Embryonic facial prominence (tissue), 1 donor: ENCODE results near the gene ZNF274.
"Not testable (repeated sequence)": the region's sequence is repeated elsewhere in the genome, so short reads cannot be mapped to it uniquely, and the experiment has no call there.

Source experiments
- DNase-seq: peaks from one replicate; pipeline ENCODE4 v3.0.0-alpha.2; 2016; ENCODE audit errors: extremely low spot score

The ZNF274 gene

DNA sequence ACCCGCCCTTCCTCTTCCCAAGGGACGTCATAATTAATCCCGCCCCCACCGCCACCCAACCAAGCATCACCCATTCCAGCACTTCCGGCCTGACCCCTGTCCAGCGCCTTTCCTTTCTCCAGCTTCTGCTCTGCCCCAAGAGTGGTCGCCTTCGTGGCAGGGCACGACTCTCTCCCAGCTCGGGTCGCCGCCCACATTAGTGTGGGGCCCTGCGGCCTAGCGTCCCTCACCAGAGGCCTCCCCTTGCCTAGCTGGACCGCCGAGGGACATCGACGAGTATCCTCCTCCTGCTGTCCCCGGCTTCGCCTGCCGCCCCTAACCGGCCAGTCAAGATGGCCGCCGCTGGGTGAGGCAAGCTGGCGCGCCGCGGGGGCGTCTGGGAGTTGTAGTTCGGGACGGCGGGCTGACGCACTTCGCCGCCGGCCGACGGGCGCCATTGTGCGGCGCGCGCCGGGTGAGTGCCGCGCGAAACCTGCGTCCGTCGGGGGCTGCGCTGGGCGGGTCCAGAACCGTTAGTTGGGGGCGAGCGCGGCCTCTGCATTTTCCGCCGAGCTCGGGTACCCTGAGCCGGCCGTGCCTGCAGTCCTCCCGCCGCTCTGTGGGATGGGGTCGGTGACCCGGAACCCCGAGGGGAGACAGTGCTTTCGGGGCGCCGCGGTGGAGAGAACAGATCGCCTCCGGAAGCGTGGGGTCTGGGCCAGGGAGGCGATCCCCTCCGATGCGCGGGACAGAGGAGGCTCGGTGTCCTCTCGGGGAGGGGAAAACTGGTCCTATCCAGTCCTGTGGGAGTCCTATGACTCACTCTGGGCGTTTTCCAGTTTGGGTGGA is at the start of gene ZNF274:
Gene ZNF274, plus strand, starts transcription at position 73 of the 828 bp plus-strand sequence. CDS start 905 bp downstream, outside the sequence.
- peak; percentile 90 for DNase-seq

DNA sequence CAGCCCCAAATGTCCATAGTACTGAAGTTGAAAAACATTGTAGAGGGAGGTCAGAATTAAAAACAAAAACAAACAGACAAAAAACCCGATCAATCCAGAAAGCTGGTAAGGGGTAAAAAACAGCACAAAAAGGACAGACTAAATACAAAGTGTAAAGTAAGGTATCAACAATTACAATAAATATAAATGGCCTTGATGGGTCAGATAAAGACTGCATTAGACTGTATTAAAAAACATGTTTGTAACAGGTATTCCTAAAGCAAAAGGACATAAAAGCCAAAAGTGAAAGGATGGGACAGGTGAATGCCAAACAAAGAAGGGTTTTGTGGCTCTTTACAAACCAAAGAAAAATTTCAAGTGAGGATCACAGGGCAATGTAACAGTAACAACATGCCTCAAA is 48.6 kb upstream of the ZNF274 start:
- no peak for DNase-seq

DNA sequence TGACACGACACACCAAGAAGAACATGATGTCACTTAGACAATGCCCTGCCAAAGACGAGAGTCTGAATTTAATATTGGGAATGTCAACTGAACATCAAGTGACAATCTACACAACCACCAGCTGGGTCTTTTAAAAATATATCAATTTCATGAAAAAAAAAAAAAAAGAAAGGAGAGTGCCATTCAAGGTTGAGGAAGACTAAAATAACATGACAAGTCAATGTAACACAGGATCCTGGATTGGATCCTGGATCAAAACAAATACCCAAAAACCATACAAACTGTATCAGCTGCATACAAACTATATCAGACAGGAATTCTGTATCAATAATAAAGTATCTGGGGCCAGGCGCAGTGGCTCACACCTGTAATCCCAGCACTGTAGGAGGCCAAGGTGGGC is 37.0 kb upstream of the ZNF274 start:
- no peak for DNase-seq

DNA sequence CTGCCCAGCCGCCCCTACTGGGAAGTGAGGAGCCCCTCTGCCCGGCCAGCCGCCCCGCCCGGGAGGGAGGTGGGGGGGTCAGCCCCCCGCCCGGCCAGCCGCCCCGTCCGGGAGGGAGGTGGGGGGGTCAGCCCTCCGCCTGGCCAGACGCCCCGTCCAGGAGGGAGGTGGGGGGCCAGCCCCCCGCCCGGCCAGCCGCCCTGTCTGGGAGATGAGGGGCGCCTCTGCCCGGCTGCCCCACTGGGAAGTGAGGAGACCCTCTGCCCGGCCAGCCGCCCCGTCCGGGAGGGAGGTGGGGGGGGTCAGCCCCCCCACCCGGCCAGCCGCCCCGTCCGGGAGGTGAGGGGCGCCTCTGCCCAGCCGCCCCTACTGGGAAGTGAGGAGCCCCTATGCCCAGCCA is 35.4 kb upstream of the ZNF274 start:
- not testable (repeated sequence) for DNase-seq

DNA sequence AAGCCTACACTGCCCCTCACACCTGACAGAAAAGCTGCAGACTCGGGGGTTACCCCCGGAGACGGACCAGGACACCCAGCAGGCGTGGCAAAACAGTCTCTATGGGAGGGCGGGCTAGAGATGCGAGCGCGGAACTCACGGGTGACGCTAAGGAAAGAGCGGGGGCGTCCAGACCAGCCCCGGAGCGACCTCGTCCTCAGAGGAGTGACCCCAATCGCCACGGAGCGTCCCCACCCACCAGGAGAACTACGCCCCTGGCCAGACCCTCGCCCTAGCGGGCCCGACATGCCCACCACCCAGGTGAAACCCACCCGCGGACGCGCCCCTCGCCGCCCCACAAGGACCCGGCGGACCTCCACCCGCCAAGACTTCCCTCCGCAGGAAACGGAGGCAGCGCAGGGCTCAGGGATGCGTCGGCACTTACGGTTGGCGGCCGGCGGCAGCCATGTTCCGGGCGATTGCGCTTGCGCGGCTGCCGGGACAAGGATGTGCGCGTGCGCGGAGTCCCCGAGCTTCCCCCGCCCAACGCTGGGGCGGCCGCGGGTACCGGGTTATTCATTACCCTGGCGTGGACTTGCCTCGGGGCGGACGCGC is 32.4 kb upstream of the ZNF274 start, which contains the start of gene ZNF329:
Gene ZNF329, minus strand, starts transcription at position 462 of the 594 bp plus-strand sequence. CDS start 21,286 bp downstream, outside the sequence.
- DNase-seq: peak; percentile 62

DNA sequence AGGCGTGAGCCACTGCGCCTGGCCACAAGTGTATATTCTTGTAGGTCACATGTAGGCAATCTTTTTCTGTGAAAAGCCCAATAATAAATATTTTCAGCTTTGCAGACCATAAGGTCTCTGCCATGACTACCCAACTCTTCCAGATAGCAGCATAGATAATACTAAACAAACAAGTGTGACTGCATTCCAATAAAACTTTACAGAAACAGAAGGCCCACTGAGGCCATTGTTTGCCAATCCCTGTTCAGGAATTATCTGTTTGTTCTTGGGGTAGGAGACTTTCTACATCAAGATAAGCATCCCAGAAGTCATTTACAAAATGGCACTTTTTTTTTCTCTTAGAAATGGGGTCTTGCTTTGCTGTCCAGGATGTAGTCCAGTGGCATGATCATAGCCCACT is 29.5 kb upstream of the ZNF274 start:
- no peak for DNase-seq

DNA sequence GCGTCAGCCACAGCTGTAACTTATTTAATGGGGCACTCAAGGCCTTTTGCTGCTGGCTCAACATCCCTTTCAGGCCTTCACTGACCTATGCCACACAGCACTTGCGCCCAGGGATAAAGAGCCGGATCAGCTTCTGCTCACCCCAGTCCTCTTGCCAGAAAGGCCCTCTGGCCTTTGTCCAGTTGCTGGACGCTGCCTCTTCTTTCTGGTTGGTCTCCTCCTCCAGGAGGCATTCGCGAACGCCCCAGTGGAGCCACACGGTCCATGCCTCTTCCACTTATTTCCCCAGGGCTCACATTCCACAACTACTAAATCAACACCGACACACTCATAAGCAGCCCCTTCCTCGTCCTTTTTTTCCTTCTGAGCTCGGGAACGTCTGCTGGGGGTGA is 28.6 kb upstream of the ZNF274 start:
- DNase-seq: peak; percentile 25

DNA sequence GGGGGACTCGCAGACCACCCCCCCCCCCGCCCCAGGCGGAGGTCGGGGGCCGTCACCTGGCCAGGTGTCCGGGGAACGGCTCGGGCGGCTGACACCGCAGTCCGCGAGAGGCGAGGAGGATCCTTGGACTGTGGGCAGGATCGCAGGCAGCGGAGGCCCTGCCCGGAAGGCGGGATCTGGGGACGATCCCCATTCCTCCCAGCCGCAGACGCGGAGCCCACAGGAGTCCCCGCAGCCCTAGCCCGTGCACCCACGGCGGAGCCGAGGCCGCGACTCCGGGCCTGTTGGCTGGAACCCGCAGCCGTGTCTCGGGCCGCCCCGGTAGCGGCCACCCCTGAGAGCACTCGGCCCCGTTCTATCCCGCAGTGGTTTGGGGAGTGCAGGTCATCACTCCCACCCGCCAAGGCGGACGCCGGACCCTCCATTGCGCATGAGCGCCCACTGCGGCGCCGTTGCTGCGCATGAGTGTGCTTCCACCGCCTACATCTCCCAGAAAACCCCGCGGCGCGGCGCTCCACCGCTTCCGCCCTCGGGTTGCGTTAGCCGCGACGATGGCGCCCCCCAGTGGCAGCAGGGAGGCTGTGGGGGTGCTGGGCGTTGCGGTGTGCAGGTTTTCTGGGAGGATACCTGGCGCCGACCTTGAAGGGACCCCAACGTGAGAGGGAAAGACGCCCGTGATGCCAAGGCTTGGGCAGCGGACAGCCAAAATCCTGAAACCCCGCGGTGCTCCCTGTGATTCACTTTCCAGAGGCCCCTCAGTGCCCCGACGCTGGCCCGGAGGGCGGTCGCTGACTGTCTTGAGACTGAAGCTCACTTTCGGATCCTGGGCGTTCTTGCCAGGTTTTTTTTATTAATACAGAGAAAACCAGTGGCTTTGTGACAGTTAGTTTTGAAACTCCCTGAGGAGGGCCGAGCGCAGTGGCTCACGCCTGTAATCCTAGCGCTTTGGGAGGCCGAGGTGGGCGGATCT is 27.9 kb upstream of the ZNF274 start:
- peak; percentile 87 for DNase-seq

DNA sequence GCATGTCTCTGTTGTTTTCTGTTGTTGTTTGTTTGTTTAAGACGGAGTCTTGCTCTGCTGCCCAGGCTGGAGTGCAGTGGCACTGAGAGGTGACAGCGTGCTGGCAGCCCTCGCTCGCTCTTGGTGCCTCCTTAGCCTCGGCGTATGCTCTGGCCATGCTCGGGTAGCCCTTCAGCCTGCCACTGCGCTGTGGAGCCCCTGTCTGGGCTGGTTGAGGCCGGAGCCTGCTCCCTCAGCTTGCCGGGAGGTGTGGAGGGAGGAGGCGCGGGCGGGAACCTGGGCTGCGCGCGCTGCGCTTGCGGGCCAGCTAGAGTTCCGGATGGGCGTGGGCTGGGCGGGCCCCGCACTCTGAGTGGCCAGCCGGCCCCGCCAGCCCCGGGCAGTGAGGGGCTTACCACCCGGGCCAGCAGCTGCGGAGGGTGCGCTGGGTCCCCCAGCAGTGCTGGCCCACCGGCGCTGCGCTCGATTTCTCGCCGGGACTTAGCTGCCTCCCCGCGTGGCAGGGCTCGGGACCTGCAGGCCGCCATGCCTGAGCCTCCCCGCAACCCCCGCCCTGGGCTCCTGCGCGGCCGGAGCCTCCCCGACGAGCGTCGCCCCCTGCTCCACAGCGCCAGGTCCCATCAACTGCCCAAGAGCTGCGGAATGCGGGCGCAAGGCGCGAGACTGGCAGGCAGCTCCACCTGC is 25.7 kb upstream of the ZNF274 start:
- no peak for DNase-seq

DNA sequence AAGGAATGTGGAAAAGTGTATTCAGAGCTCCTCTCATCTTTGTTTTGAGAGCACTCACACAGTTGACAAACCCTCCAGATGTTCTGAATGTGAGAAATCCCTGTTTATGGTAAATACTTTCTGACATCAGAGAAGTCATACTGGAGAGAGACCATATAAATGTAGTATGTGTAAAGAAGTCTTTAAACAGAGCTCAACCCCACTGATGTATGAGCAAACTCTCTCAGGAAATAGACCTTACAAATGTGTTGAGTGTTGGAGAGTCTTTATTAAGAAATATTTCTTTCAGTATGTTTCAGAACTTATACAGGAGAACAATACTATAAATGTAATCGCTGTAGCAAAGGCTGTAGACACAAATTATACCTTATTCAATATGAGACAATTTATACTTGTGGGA is 16.6 kb upstream of the ZNF274 start:
- no peak for DNase-seq

DNA sequence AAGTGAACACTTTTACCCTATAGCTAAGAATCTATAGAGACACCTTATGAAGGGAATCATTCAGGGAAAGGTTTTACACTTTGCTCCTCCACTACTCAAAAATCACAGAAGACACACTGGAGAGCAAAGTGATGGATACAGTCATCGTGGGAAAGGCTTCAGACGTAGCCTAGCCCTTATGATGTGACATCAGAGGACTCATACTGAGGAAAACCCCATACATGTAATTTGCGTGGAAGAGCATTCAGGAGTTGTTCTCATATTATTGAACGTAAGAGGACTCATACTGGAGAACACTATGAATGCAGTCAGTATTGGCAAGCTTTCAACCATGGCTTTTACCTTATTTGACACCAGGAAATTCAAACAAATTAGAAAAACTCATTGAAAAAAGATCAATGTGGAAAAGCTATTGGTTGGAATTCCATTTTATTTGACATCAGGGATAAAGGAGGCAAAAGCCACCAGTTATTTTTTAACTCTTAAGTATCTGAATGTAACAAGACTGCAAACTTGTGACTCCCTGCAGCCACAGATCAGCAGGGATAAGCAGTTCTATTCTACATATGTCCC is 16.1 kb upstream of the ZNF274 start:
- DNase-seq: no peak

DNA sequence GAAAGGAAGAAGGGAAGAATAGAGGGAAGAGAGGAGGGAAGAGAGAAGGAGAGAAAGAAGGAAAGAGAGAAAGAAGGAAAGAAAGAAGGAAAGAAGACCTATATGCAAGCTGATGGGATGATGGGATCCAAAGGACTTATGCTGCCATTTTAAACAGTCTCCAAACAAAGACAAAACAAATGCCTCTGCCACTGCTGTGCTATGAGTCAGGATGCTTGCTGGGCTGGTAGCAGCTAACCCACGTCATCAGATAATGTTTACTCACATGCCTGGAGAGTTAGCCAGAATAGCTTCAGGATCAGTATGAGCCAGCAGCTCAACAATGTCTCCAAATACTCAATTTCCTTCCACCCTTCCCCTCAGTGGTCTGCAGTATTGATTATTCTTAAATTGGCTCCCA is 12.0 kb upstream of the ZNF274 start:
- DNase-seq: no peak

DNA sequence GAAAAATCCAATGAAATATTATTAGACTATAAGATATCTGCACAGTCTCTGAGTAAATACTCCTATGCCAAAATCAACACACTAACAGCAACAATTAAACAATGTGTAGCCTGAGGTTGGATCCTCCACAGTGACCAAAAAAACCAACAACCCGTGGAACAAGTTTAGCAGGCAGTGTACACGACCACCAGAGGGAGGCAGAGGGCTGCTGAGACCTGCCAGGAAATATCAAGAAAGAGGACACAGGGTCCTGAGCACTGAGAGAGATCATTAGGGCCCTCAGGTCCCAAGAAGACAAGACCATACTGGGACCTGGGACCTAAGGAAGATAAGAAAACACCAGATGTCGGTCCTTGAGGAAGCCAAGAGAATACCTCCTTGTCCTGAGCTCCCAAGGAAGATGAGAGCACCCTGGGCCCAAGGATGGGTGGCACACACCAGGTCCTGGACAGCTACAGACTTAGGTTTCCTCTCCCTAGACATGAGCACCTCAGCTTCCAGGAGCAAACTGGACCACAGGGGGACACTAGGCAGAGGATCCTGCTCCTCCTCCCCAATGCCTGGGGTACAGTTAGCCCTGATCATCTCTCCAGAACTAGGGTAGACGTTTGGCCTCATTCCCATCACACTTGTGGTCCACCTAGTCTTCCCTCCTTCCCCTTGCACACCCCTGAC is 822 bp upstream of the ZNF274 start:
- DNase-seq: no peak

DNA sequence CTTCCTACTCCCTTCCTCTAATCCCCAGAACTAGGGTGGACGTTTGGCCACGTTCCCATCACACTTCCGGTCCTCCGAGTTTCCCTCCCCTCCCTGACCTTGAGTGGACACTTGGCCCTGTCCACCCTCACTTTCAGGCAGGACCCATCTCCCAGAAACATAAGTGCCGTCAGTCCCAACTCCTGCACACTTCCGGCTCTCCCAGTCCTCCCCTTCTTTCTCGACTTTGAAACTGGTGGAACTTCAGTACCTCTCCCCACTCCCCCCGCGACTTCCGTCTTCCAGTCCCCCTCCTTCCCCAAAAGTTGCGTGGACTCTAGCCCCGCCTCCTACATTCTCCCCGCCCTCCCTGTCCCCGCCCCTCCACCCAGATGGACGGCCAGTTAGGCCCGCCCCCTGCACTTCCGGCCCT is 278 bp upstream of the ZNF274 start:
- no peak for DNase-seq

DNA sequence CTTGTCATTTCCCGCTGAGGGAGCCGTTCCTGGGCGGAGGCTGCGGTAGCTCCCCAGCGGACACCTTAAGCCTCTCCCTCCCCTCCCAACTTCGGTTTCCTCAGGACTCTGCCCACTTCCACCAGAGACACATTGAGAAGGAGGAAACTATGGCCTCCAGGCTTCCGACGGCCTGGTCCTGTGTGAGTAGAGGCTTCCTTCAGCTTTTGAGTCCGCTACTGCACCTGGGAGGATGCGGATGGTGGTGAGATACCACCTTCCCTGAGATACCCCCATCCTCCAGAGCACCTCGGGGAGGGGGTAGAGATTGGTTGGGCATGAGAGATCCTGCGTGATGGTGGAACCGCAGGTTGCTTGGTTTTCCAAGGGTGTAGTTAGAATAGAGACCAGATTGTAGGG is 955 bp downstream of the ZNF274 start:
- DNase-seq: no peak

DNA sequence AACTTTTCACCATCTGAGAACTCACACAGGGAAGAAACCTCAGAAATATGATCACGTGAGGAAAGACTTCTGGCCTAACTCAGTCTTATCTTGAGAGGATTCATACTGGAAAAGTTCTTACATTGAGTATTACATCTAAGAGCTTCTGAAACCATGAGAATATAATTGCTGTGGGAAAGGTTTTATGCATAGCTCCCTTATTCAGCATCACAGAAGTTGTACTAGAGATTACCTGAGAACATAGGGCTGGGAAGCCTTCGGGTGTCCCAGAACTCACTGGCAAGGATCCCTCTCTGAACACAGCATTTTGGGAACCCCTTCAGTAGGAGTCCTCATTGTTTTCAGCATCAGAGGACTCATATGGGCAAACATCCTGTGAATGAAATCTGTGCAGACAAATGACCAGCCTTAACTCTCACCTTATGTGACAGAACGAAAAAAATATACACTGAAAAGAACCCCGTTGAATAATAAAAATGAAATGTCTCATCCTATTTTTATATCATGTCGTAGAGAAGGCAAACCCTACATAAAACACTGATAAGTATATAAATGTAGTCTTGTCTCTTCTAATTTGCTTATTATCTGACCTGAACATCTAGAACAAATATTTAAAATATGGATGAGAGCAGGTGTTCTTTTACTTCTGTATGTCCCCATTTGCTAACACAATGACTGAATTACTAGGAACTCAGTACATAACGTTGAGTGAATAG is 14.2 kb downstream of the ZNF274 start:
- DNase-seq: no peak

DNA sequence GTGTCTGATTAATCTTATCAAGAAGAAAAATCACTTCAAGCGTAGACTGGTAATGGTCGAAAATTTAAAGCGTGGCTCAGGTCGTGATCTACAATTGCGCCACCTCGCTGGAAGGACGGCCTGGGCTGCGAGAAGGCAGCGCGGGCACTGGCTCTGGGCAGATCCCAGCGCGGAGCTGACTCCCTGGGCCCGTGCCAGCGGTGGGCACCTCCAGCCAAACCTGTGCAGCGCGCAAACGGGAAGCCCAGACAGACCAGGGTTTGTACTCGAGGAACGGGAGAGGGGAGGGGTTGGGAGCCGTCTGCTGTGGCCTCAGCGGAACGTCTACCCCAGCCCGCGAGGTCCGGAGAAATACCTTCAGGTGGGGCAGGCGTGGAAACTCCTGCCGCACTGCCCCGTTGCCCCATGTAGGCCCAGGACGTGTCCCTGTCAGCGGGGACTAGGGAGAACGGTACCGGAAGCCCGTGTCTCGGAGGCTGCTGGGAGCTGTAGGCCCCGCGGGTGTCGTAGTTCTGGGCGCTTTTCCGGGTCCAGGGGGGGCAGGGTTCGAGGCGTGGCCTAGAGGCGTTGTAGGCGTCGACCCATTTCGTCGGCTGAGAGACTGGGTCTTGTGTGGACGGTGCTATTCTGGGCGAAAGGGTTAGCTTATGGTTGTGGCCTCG is 21.1 kb downstream of the ZNF274 start:
- DNase-seq: no peak

DNA sequence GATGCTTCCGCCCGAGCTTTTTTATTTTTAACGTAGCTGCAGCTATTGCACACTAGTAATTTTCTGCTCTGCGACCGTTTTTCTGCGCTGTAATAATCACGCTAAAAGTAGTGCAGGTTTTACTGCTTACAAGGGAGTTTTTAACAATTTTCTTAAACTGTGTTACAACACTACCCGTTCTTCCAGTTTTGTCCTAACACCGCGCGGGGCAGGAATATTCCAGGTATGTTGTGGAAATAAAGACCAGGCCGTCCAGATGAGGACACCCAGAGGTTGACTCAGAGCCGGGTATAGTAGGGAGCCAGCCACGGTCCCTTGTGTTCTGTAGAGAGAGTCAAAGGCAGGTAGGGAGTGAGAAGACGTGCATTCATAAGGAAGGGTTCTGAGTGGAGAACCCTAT is 21.7 kb downstream of the ZNF274 start:
- no peak for DNase-seq

DNA sequence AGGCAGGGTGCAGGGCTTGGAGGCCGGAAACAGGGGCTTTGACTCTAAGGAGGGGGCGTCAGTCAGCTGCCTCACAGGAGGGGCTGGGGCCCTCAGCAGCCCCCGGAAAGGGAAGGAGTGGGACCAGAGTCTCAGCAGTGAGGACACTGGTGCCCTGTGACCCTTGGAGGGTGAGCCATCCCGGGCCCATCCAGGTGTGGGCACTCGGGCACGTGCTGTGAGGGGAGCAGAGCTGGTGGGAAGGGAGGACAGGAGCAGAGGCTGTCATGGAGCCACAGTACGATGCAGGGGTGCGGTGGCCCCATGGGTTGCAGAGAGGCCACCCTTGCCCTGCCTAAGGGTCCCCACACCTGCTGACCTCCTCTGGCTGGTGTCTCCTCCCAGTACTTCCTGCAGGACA is 26.7 kb downstream of the ZNF274 start:
- DNase-seq: no peak
